ENCODE measurements around the gene MTCH2. TPM values are rescaled to one million over a fixed set of nuclear protein-coding genes. Genes with fewer than 3 reads are reported as not detected.

The MTCH2 gene
- 59.4 and 80.4 TPM in 2 replicates for total RNA-seq

DNA sequence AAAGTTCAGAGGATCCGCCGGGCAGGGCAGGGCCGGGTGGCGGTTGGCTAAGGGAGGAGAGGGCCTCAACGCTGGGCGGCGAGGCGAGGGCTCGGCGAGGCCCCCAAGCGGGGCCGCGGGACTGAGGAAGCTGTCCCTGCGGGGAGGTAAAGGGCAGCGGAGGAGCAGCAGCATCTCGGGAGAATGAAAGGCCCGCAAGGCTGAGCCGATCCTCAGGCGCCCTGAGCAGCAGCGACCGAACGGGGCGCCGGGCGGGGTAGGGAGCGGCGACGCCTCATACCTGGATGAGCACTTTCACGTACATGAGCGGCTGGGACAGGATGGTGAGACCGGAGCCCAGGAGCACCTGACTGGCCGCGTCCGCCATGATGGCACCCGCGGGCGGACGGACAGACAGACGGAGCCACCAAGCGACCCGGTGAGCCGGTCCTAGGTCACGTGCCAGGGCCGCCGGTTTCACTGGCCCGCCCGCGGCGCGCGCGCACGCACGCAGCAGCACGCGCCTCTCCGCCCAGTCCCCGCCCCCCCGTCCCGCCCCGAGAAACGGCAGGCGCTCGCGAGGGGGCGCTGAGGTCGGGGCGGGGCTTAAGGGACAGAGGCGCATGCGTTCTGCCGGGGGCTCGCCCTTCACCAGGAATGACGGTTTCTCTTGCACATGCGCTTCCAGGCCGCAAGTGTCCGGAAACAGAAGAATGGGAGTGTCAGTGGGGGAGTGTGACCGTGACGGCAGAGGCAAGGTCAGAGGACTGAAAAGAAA is at the start of gene MTCH2:
TSS of gene MTCH2 (minus strand) at position 461 of the 757 bp plus-strand sequence. CDS start at position 367, 94 bp downstream.

GRCh38 chr11:47593934-47594855 is 48.2 kb downstream of the MTCH2 start, which contains the start of gene C1QTNF4:
TSS of gene C1QTNF4 (minus strand) at chr11:47594411. CDS start at chr11:47590810, 3,601 bp downstream.

GRCh38 chr11:47586098-47586855 is 56.1 kb downstream of the MTCH2 start, which contains the start of gene FAM180B:
TSS of gene FAM180B (plus strand) at chr11:47586678. CDS start at chr11:47586769, 91 bp downstream.

DNA sequence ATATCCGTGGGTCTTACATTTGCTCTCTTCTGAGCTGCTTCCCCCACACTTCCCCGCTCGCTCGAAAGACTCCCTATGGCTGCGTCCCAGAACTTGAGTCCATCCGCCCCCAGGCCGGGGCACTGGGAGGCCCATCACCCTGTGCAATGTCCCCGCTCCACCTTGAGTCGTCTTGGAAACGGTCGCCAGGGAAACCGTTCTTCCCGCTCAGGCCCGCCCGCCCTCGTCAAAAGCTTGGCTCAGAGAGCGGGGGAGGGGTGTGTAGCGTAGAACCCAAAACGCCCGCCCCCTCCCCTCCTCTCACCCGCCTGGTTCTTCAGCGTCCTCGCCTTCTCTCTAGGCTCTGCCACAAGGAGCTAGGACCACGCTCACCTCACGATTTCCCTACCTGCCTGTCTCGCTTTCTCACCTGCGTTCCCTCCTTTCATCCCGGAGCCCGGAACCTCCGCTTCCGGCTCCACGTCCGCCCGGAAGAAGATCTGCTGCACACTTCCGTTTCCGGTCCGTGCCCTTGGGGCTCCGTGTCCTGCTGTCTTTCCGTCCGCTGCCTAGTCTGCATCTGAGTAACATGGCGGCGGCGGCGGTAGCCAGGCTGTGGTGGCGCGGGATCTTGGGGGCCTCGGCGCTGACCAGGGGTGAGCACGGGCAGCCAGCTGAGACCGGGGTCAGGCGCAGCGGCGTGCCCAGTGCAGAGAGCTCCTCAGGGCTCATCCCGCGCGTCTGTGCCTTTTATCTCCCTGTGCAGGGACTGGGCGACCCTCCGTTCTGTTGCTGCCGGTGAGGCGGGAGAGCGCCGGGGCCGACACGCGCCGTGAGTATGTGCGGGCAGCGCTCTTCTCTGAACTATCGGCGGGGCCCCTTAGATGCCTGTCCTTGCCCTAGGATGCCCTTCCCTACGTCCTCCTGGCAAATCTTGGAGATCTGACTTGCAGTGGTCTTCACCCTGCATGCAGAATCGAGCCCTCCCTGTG is 63.5 kb downstream of the MTCH2 start, which contains the start of the genes KBTBD4 and NDUFS3:
TSS of gene KBTBD4 (minus strand) at position 447 of the 971 bp plus-strand sequence. CDS start at position 428, 19 bp downstream.
TSS of gene NDUFS3 (plus strand) at position 551 of the 971 bp plus-strand sequence. CDS start at position 569, 18 bp downstream.

Other genes with a start within 250 kb of the MTCH2 start
- gene SLC39A13, start 234.0 kb downstream of the MTCH2 start, total RNA-seq: 40.1 and 61.8 TPM in 2 replicates
- 204 and 267 TPM in 2 replicates for gene PSMC3, start 216.1 kb downstream of the MTCH2 start, total RNA-seq
- 0.19 and 0.27 TPM in 2 replicates for gene RAPSN, start 193.4 kb downstream of the MTCH2 start, total RNA-seq
- 70.4 and 89.4 TPM in 2 replicates for gene CELF1, start 89.4 kb downstream of the MTCH2 start, total RNA-seq
- 76.9 and 84.1 TPM in 2 replicates for gene PTPMT1, start 77.0 kb downstream of the MTCH2 start, total RNA-seq
- 18.5 and 24.2 TPM in 2 replicates for gene KBTBD4, start 63.6 kb downstream of the MTCH2 start, total RNA-seq
- gene NDUFS3, start 63.5 kb downstream of the MTCH2 start, total RNA-seq: 71.4 and 85.6 TPM in 2 replicates
- gene FAM180B, start 55.9 kb downstream of the MTCH2 start, total RNA-seq: 0.09 TPM in 1 of 2 replicates, not detected in the other
- gene C1QTNF4, start 48.1 kb downstream of the MTCH2 start, total RNA-seq: 0.18 and 0.28 TPM in 2 replicates
- gene AGBL2, start 72.8 kb upstream of the MTCH2 start, total RNA-seq: 0.09 and 0.36 TPM in 2 replicates
- gene FNBP4, start 124.8 kb upstream of the MTCH2 start, total RNA-seq: 40.8 and 62.5 TPM in 2 replicates
- 21.7 and 28.5 TPM in 2 replicates for gene NUP160, start 205.8 kb upstream of the MTCH2 start, total RNA-seq